Fibroblast of mammary gland (primary cell): ENCODE data around the gene PIAS4.
"Not testable (repeated sequence)": the region's sequence is repeated elsewhere in the genome, so short reads cannot be mapped to it uniquely, and the experiment has no call there.

Experiments
- DNase-seq: peaks from one replicate; pipeline ENCODE4 v3.0.0-alpha.2; 2010; ENCODE audit warnings: low read depth
- H3K4me3 ChIP-seq: 2 replicates; pipeline ENCODE4 v1.5.1; 2011; ENCODE audit warnings: low read depth, mild to moderate bottlenecking, low read length, moderate library complexity; ENCODE audit not compliant: control insufficient read depth
- TF ChIP-seq, protein P1 (sequence below): conservative IDR thresholded peaks from 2 replicates; pipeline ENCODE4 v1.5.1; 2011; ENCODE audit warnings: low read depth, low read length, inconsistent platforms; ENCODE audit not compliant: control insufficient read depth, insufficient read depth

PIAS4 gene

DNA sequence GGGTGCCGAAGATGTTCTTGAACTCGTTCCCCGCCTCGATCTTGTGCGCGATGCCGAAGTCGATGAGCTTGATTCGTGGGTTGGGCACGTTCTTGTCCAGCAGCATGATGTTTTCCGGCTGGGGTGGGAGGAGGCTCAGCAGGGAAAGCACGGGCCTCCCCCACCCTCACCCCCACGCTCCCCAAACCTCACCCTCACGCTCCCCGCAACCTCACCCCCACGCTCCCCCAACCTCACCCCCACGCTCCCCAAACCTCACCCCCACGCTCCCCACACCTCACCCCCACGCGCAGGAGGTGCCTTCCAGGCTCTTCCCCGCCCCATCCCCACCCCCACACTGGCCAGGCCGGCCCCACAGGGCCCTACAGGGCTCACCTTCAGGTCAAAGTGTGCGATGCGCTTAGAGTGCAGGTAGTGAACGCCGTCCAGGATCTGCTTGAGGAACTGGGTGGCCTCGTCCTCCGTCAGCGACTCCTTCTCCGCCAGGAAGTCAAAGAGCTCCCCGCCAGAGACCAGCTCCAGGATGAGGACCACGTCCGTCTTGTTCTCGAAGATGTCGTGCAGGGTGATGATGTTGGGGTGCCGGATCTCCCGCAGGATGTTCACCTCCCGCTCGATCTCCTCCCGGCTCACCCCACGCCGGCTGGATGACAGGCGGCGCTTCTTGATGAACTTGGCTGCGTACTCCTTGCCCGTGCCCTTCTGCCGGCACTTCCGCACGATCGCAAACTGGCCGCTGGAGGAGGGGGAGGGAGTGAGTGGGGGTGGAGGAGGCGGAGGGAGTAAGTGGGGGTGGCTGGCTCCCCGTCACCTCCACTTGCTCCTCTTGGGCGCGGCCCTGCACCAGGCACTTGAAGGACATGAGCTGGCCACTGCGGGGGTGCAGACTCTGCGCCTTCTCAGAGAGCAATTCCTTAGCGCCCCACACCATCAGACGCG is 43.0 kb upstream of the PIAS4 start:
- TF ChIP-seq, protein P1, sequence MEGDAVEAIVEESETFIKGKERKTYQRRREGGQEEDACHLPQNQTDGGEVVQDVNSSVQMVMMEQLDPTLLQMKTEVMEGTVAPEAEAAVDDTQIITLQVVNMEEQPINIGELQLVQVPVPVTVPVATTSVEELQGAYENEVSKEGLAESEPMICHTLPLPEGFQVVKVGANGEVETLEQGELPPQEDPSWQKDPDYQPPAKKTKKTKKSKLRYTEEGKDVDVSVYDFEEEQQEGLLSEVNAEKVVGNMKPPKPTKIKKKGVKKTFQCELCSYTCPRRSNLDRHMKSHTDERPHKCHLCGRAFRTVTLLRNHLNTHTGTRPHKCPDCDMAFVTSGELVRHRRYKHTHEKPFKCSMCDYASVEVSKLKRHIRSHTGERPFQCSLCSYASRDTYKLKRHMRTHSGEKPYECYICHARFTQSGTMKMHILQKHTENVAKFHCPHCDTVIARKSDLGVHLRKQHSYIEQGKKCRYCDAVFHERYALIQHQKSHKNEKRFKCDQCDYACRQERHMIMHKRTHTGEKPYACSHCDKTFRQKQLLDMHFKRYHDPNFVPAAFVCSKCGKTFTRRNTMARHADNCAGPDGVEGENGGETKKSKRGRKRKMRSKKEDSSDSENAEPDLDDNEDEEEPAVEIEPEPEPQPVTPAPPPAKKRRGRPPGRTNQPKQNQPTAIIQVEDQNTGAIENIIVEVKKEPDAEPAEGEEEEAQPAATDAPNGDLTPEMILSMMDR = no peak
- DNase-seq = no peak
- no peak overlapping the region for H3K4me3 ChIP-seq

DNA sequence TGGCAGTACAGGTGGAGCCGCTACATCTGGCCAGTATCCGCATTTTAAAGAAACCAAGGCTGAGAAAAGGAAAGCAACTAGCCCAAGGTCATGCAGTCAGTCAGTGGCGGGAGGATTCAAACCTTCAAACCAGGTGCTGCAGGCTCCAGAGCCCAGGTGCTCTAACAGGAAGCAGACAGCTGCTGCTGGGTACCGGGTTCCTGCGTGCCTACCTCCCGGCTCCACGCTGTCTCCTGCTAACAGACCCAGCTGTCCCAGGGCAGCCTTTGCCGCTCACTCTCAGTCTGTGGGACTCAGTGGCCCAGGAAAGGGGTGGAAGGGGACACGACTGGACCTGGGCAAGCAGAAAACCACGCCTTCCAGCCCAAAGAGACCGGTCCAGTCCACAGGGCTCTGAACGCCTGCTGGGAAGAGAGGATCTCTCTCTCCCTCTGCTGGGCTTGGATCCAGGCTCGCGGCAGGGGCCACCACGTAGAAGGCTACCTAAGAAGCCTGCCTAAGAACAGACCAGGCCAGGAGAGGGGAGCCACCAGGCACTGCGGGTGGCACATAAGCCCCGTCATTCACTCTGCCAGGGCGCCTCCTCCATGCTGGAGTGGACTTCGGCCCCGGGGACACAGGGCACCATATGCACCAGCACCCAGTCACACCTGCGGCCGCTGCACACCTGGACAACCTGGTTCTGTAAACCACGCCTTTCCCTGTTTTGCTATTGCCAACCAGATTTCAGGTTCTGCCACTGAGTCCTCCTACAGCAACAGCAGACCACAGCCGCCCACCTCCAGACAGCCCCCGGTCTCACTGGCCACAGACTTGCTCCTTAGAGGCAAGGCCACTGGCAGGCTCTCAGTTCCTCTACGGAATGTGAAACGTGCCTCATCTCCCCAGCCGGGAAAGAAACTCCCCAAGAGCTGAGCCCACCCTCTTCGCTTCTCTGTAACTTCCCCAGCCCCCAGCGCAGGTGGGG is 41.2 kb upstream of the PIAS4 start:
- no peak for DNase-seq
- H3K4me3 ChIP-seq = no peak overlapping the region
- TF ChIP-seq, protein P1 = no peak

DNA sequence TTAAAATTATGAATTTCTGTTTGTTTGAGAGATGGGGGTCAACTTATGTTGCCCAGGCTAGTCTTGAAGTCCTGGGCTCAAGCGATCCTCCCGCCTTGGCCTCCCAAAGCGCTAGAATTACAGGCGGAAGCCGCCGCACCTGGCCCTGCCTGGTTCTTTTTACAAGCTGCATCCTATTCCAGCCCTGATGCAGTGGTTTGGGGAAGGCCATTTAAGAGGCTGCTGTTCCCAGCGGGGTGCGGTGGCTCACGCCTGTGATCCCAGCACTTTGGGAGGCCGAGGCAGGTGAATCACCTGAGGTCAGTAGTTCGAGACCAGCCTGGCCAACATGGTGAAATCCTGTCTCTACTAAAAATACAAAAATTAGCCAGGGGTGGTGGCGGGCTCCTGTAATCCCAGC is 39.6 kb upstream of the PIAS4 start:
- H3K4me3 ChIP-seq, DNase-seq: not testable (repeated sequence)

DNA sequence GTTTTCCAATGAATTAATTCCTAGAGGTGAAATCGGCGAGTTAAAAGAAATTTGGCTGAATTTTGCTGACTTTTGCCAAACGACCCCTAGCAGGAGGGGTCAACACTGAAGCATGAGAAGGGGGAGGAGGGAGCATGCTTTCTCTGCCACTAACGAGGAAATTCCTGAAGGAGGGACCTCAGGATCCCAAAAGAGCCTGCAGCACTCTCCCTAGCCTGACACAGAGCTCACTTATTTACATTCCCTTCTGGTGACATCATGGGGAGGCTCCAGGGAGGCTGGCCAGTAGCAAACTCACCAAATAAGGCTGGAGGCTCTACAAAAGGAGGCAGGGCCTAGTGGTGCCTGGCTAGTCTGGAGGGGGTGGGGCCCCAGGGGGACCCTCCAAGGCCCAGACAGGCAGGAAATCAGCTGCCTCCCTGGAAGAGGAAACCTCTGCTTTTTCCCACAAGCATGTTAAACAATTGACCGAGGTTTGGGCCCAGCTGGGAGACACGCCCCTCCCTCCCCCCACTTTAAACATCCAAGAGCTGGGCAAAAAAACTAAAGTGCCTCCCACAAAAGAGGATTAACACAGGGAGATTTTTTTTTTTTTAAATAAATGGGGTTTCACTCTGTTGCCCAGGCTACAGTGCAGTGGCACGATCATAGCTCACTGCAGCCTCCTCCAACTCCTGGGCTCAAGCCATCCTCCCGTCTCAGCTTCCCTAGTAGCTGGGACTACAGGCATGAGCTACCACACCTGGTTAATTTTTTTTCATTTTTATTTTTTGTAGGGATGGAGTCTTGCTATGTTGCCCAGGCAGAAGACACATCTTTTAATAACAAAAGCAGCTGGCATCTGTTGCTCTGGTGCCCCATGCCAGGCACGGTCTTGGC is 38.7 kb upstream of the PIAS4 start:
- TF ChIP-seq, protein P1 = no peak
- H3K4me3 ChIP-seq = peak overlapping the region; percentile 91
- DNase-seq = peak; percentile 98

DNA sequence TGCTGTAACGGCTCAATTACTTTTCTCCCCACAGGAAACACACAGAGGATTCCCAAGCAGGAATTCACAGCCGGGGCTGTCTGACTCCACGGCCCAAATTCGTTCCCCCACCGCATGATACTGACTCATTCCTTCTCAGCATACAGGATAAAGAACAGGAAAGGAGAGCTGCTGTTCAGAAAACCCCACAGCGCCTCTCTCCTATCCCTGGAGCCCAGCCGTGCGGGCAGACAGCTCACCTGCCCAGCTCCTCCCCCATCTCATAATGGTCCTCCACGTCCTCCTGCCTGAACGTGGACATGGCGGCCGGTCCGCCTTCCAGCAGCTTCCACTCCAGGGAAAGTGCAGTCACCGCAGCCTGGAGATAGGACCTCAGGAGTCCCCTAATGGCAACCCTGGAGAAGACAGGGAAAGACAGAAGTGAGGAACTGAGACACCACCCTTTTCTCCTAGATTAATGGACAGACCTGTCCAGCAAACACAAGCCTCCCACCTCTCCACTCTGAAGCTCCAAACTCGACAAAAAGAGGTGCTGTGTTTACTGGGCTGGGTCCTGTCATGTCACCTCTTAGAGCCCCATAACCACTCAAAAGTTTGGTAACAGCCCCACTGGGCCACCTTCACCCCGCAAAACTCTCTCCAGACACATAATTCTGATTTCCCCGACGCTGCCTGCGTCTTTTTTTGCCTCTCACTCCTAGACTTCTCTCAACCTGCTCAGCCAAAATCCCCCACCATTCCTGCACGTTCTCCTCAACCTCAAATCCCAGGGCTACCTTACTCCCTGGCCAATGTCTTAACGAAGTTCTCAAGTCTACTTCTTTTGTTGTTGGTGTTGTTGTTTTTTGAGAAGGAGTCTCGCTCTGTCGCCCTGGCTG is 37.9 kb upstream of the PIAS4 start:
- H3K4me3 ChIP-seq = peak overlapping the region; percentile 91
- DNase-seq = peak; percentile 87
- TF ChIP-seq, protein P1 = peak; percentile 41

DNA sequence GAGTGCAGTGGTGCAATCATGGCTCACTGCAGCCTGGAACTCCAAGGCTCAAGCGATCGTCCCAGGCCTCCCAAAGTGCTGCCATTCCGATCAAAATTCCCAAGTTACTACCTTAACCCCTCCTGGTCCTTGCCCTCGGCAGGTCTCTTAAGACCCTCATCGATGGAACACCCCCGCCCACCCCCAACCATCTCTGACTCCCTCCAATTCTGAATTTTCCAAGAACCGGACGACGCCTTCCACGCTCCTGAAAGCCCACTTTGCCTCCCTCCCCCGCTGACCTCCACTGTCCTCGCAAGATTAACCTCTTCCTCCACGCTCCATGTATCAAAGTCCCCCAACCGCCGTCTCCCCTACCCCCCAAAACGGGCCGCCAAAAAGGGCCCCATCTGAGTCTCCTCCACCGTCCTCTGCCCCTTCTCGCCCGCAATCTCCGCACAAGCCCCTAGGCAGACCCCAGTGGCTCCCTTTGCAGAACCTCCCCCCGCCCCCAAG is 37.2 kb upstream of the PIAS4 start:
- DNase-seq = no peak
- TF ChIP-seq, protein P1 = no peak
- H3K4me3 ChIP-seq = peak overlapping the region; percentile 91
